WTC11 (cell line): Measurements from ENCODE around the gene CCDC124. TPM values are rescaled to one million over a fixed set of nuclear protein-coding genes. Genes with fewer than 3 reads are reported as not detected.

Experiments used
- ATAC-seq: fragments of 200-7000 bp; cut with Tn5 transposase; 2 replicates; pipeline ENCODE4 v1.10.0; 2021; ENCODE audit warnings: mild to moderate bottlenecking, moderate library complexity
- CTCF ChIA-PET: fragments of 300-600 bp; sonication (Branson Sonifier 250); formaldehyde crosslinking; loops from one replicate; lab custom pipeline; 2021; ENCODE audit warnings: antibody characterized with exemption; lab: Charles Lee
- POLR2A ChIA-PET: fragments of 350-600 bp; sonication (Branson Sonifier 250); formaldehyde crosslinking; loops from one replicate; lab custom pipeline; 2021; ENCODE audit warnings: antibody characterized with exemption; lab: Charles Lee
- DNase-seq: peaks from one replicate; pipeline ENCODE4 v3.0.0; 2021; ENCODE audit warnings: low spot score
- H3K27ac Mint-ChIP-seq: 2 replicates; pipeline ENCODE4 v1.8.0; 2021; ENCODE audit warnings: mixed read lengths
- H3K27me3 Mint-ChIP-seq: 2 replicates; pipeline ENCODE4 v1.8.0; 2021; ENCODE audit warnings: low read depth, mild to moderate bottlenecking, moderate library complexity, mixed read lengths
- H3K36me3 Mint-ChIP-seq: 2 replicates; pipeline ENCODE4 v1.8.0; 2021; ENCODE audit warnings: mixed read lengths
- H3K4me1 Mint-ChIP-seq: 2 replicates; pipeline ENCODE4 v1.8.0; 2022; ENCODE audit warnings: mixed read lengths
- H3K4me3 Mint-ChIP-seq: 2 replicates; pipeline ENCODE4 v1.8.0; 2021; ENCODE audit warnings: mild to moderate bottlenecking, moderate library complexity, mixed read lengths
- H3K9me3 Mint-ChIP-seq: 2 replicates; pipeline ENCODE4 v1.8.0; 2021; ENCODE audit warnings: mixed read lengths
- ATF2 ChIP-seq: sonication (generic); formaldehyde crosslinking; IDR thresholded peaks from 2 replicates; pipeline ENCODE4 v1.8.1; 2022; ENCODE audit warnings: low read depth, missing genetic modification reagents, borderline replicate concordance
- CBFB ChIP-seq: sonication (generic); formaldehyde crosslinking; IDR thresholded peaks from 2 replicates; pipeline ENCODE4 v1.8.1; 2022; ENCODE audit warnings: mild to moderate bottlenecking, low read depth, missing genetic modification reagents
- CREM ChIP-seq: sonication (generic); formaldehyde crosslinking; IDR thresholded peaks from 2 replicates; pipeline ENCODE4 v1.8.1; 2022; ENCODE audit warnings: mild to moderate bottlenecking, missing genetic modification reagents, moderate library complexity
- ELF4 ChIP-seq: sonication (generic); formaldehyde crosslinking; IDR thresholded peaks from 2 replicates; pipeline ENCODE4 v1.8.1; 2022; ENCODE audit warnings: low read depth, mild to moderate bottlenecking, moderate library complexity, missing genetic modification reagents
- ERG ChIP-seq: fragments of 250-450 bp; sonication (Bioruptor Pico); IDR thresholded peaks from 2 replicates; pipeline ENCODE4 v1.8.0; 2021; ENCODE audit warnings: mild to moderate bottlenecking
- ETV6 ChIP-seq: sonication (generic); formaldehyde crosslinking; IDR thresholded peaks from 2 replicates; pipeline ENCODE4 v1.8.1; 2022; ENCODE audit warnings: mild to moderate bottlenecking, missing genetic modification reagents
- HMGA2 ChIP-seq: fragments of 250-450 bp; sonication (Bioruptor Pico); IDR thresholded peaks from 2 replicates; pipeline ENCODE4 v1.4.0; 2021; ENCODE audit warnings: mild to moderate bottlenecking, moderate library complexity
- IRF1 ChIP-seq: sonication (generic); formaldehyde crosslinking; IDR thresholded peaks from 2 replicates; pipeline ENCODE4 v1.8.0; 2023; ENCODE audit warnings: missing genetic modification reagents
- IRF2 ChIP-seq: sonication (generic); formaldehyde crosslinking; IDR thresholded peaks from 2 replicates; pipeline ENCODE4 v1.8.0; 2022; ENCODE audit warnings: low read depth, missing genetic modification reagents, borderline replicate concordance
- NFATC4 ChIP-seq: fragments of 250-450 bp; sonication (Bioruptor Pico); IDR thresholded peaks from 2 replicates; pipeline ENCODE4 v1.9.0; 2021; ENCODE audit warnings: mild to moderate bottlenecking
- NFYB ChIP-seq: sonication (generic); formaldehyde crosslinking; conservative IDR thresholded peaks from 2 replicates; pipeline ENCODE4 v1.8.0; 2022; ENCODE audit warnings: low read depth, missing genetic modification reagents
- PRDM15 ChIP-seq: sonication (generic); formaldehyde crosslinking; IDR thresholded peaks from 2 replicates; pipeline ENCODE4 v1.8.0; 2022; ENCODE audit warnings: missing genetic modification reagents
- SMAD3 ChIP-seq: sonication (generic); formaldehyde crosslinking; IDR thresholded peaks from 2 replicates; pipeline ENCODE4 v1.8.0; 2022; ENCODE audit warnings: missing genetic modification reagents, mild to moderate bottlenecking, borderline replicate concordance
- SOX15 ChIP-seq: fragments of 250-450 bp; sonication (Bioruptor Pico); IDR thresholded peaks from 2 replicates; pipeline ENCODE4 v1.9.0; 2021; ENCODE audit warnings: mild to moderate bottlenecking
- ZNF263 ChIP-seq: sonication (generic); formaldehyde crosslinking; IDR thresholded peaks from 2 replicates; pipeline ENCODE4 v1.8.1; 2022; ENCODE audit warnings: low read depth, mild to moderate bottlenecking, moderate library complexity, missing genetic modification reagents
- ZNF281 ChIP-seq: sonication (generic); formaldehyde crosslinking; IDR thresholded peaks from 2 replicates; pipeline ENCODE4 v1.8.0; 2023; ENCODE audit warnings: mild to moderate bottlenecking, missing genetic modification reagents
- ZNF671 ChIP-seq: fragments of 250-450 bp; sonication (Bioruptor Pico); IDR thresholded peaks from 2 replicates; pipeline ENCODE4 v1.8.0; 2021; ENCODE audit warnings: mild to moderate bottlenecking
- total RNA-seq: library from RNA; stranded (reverse); gene quantifications from 3 replicates; pipeline ENCODE4 v1.2.3, GENCODE V29; 2021

The CCDC124 gene
- total RNA-seq, 1 experiment from 2014 or later, result 156 TPM

- no peaks in the 10 kb centered on the region for H3K4me1 Mint-ChIP-seq
- DNase-seq, result no peak
- no peak overlapping the region for H3K27ac Mint-ChIP-seq
- CTCF ChIA-PET, result interaction anchor here (1.3 kb wide), 1 partner anchor 24 kb away, joined by 9 read pairs; no protein-coding TSS in a partner anchor
- no peak overlapping the region for H3K4me3 Mint-ChIP-seq
- POLR2A ChIA-PET, result no interaction called here
- H3K27me3 Mint-ChIP-seq, result no peaks in the 10 kb centered on the region
- no peak for TF ChIP-seq IRF2 (CRISPR knock-in tag)
- TF ChIP-seq NFATC4, result no peak
- peaks cover 10% of the 10 kb centered on the region for H3K36me3 Mint-ChIP-seq
- ATAC-seq, result no peak
- no peaks in the 10 kb centered on the region for H3K9me3 Mint-ChIP-seq
Measured at GRCh38 chr19:17974551-17974950, 41.7 kb downstream of the CCDC124 start.

GRCh38 chr19:17975032-17975431, 42.2 kb downstream of the CCDC124 start:
- TF ChIP-seq IRF1 (CRISPR knock-in tag) (no peak), ZNF281 (CRISPR knock-in tag) (no peak), NFYB (CRISPR knock-in tag) (no peak), ATF2 (no peak)
- Mint-ChIP-seq H3K27ac (no peak overlapping the region), H3K4me1 (no peaks in the 10 kb centered on the region), H3K9me3 (no peaks in the 10 kb centered on the region), H3K4me3 (no peak overlapping the region), H3K36me3 (peaks cover 10% of the 10 kb centered on the region), H3K27me3 (no peaks in the 10 kb centered on the region)
- ChIA-PET POLR2A (no interaction called here), CTCF (interaction anchor here (1.3 kb wide), 1 partner anchor 23 kb away, joined by 9 read pairs; no protein-coding TSS in a partner anchor)
- ATAC-seq, result no peak
- DNase-seq, result no peak

GRCh38 chr19:17977021-17977420, 44.2 kb downstream of the CCDC124 start:
- TF ChIP-seq ZNF263 (CRISPR knock-in tag) (no peak), ETV6 (CRISPR knock-in tag) (no peak), SOX15 (CRISPR knock-in tag) (no peak), ELF4 (CRISPR knock-in tag) (no peak)
- Mint-ChIP-seq H3K36me3 (peaks cover 10% of the 10 kb centered on the region), H3K4me1 (no peaks in the 10 kb centered on the region), H3K9me3 (no peaks in the 10 kb centered on the region), H3K27ac (no peak overlapping the region; the same call in 1 of the 2 replicates), H3K4me3 (no peak overlapping the region), H3K27me3 (no peaks in the 10 kb centered on the region)
- ChIA-PET POLR2A (no interaction called here), CTCF (interaction anchor here (0.6 kb wide), 1 partner anchor 42 kb away, joined by 3 read pairs; no protein-coding TSS in a partner anchor)
- no peak for ATAC-seq
- no peak for DNase-seq

- DNase-seq (no peak), ATAC-seq (no peak)
- H3K4me3 Mint-ChIP-seq, result no peak overlapping the region
- no peaks in the 10 kb centered on the region for H3K27me3 Mint-ChIP-seq
- H3K27ac Mint-ChIP-seq, result no peak overlapping the region
- POLR2A ChIA-PET, result no interaction called here
- H3K9me3 Mint-ChIP-seq, result no peaks in the 10 kb centered on the region
- no peaks in the 10 kb centered on the region for H3K4me1 Mint-ChIP-seq
- TF ChIP-seq PRDM15, result no peak
- TF ChIP-seq HMGA2, result no peak
- TF ChIP-seq CBFB (CRISPR knock-in tag), result no peak
- no peak for TF ChIP-seq SMAD3 (CRISPR knock-in tag)
- TF ChIP-seq CREM (CRISPR knock-in tag), result no peak
- TF ChIP-seq ZNF671 (CRISPR knock-in tag), result no peak
- no peak for TF ChIP-seq ERG (CRISPR knock-in tag)
- H3K36me3 Mint-ChIP-seq, result peaks cover 10% of the 10 kb centered on the region
- CTCF ChIA-PET, result interaction anchor here (1.3 kb wide), 1 partner anchor 39 kb away, joined by 3 read pairs; no protein-coding TSS in a partner anchor
Measured at GRCh38 chr19:17977488-17977887, 44.7 kb downstream of the CCDC124 start.
